ENCODE data around the gene CD320.

CD320 gene

GRCh38 chr19:8332976-8333766 is 25.0 kb upstream of the CD320 start:
- no peak overlapping the region for H3K4ac ChIP-seq (ENCODE audit: low read depth in 1 of 2, low read length in 2 of 2)
- H2BK120ac ChIP-seq (ENCODE audit: low read depth, low read length) = no peak overlapping the region
- H3K9me3 ChIP-seq (ENCODE audit: control insufficient read depth, low read length) = no peaks in the 10 kb centered on the region
- H2BK15ac ChIP-seq (ENCODE audit: low read depth, poor library complexity, severe bottlenecking) = no peak overlapping the region
- no peak for DNase-seq
- no peak overlapping the region for H3K27ac ChIP-seq (ENCODE audit: low read length, poor library complexity, severe bottlenecking)
- no peak overlapping the region for H4K91ac ChIP-seq (ENCODE audit: low read length)
- H3K18ac ChIP-seq (ENCODE audit: low read depth in 1 of 2, low read length in 2 of 2) = no peak overlapping the region
- 24% methylated on average over 52 of the region's 52 CpGs for WGBS
- H3K9ac ChIP-seq (ENCODE audit: low read length) = no peak overlapping the region
- no peak overlapping the region for H2BK5ac ChIP-seq (ENCODE audit: low read depth, low read length, poor library complexity, severe bottlenecking)
- no peak overlapping the region for H2AK5ac ChIP-seq (ENCODE audit: low read length, severe bottlenecking)
- H3K23ac ChIP-seq (ENCODE audit: low read length in 2 of 2) = no peak overlapping the region
- no peak overlapping the region for H3K4me3 ChIP-seq (ENCODE audit: insufficient read depth in 1 of 2, low read depth in 1 of 2, low read length in 2 of 2)
- H3K4me1 ChIP-seq (ENCODE audit: control insufficient read depth, insufficient read depth, low read depth, low read length) = peaks cover 26% of the 10 kb centered on the region
- H2BK12ac ChIP-seq (ENCODE audit: low read length in 2 of 2) = no peak overlapping the region
- H3K36me3 ChIP-seq (ENCODE audit: control insufficient read depth in 1 of 2, insufficient read depth in 2 of 2, low read depth in 1 of 2, low read length in 2 of 2) = no peaks in the 10 kb centered on the region
- no peaks in the 10 kb centered on the region for H3K79me1 ChIP-seq (replicated peaks; ENCODE audit: low read length, poor library complexity, severe bottlenecking)
- no peak overlapping the region for H4K8ac ChIP-seq (ENCODE audit: low read length)
- H3K27me3 ChIP-seq (ENCODE audit: control insufficient read depth in 1 of 2, insufficient read depth in 1 of 2, low read length in 2 of 2) = peaks cover 30 to 46% of the 10 kb centered on the region in 2 experiments
- no peak overlapping the region for H2AFZ ChIP-seq (ENCODE audit: low read depth, low read length)
- H3K4me2 ChIP-seq (ENCODE audit: low read length, poor library complexity, severe bottlenecking) = no peak overlapping the region
- no peak overlapping the region for H3K14ac ChIP-seq (ENCODE audit: low read length in 2 of 2)

DNA sequence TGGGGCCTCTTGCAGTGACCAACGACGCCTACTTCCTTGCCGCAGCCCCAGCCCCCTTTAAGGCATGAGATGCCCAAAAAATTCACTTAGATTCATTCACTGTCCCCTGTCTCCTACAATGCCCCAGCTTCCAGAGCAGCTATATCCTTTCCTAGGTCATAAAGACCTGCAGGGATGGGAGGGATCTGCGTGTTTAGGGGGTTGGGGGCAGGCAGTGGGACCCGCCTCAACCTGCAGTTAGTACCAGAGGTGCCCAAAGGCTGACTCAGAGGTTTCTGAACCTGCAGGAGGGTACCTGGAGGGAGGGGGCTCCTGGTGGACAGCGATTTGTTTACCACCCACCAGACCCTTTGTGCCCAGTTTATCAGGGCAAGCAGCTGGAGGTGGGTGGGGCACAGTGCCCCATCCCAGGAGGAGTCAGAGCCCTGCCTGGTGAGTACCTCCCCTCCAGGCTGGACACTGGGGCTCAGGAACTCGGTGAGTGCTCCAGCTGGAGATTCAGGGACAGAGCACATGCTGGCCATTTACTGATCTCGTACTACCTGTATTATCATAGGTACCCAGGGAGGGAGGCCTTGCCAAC is 23.2 kb upstream of the CD320 start:
- peaks cover 26% of the 10 kb centered on the region for H3K4me1 ChIP-seq (ENCODE audit: control insufficient read depth, insufficient read depth, low read depth, low read length)
- no peak overlapping the region for H3K18ac ChIP-seq (ENCODE audit: low read depth in 1 of 2, low read length in 2 of 2)
- no peak overlapping the region for H4K91ac ChIP-seq (ENCODE audit: low read length)
- H2AK5ac ChIP-seq (ENCODE audit: low read length, severe bottlenecking) = no peak overlapping the region
- H2BK5ac ChIP-seq (ENCODE audit: low read depth, low read length, poor library complexity, severe bottlenecking) = no peak overlapping the region
- no peak overlapping the region for H2BK12ac ChIP-seq (ENCODE audit: low read length in 2 of 2)
- no peak overlapping the region for H2AFZ ChIP-seq (ENCODE audit: low read depth, low read length)
- no peak overlapping the region for H4K8ac ChIP-seq (ENCODE audit: low read length)
- no peak for DNase-seq
- H3K27ac ChIP-seq (ENCODE audit: low read length, poor library complexity, severe bottlenecking) = no peak overlapping the region
- no peak overlapping the region for H3K23ac ChIP-seq (ENCODE audit: low read length in 2 of 2)
- no peaks in the 10 kb centered on the region for H3K79me1 ChIP-seq (replicated peaks; ENCODE audit: low read length, poor library complexity, severe bottlenecking)
- peaks cover 30 to 40% of the 10 kb centered on the region in 2 experiments for H3K27me3 ChIP-seq (ENCODE audit: control insufficient read depth in 1 of 2, insufficient read depth in 1 of 2, low read length in 2 of 2)
- no peak overlapping the region for H3K14ac ChIP-seq (ENCODE audit: low read length in 2 of 2)
- H3K4me3 ChIP-seq (ENCODE audit: insufficient read depth in 1 of 2, low read depth in 1 of 2, low read length in 2 of 2) = no peak overlapping the region
- H3K4ac ChIP-seq (ENCODE audit: low read depth in 1 of 2, low read length in 2 of 2) = no peak overlapping the region
- H2BK15ac ChIP-seq (ENCODE audit: low read depth, poor library complexity, severe bottlenecking) = no peak overlapping the region
- H3K9ac ChIP-seq (ENCODE audit: low read length) = no peak overlapping the region
- H3K36me3 ChIP-seq (ENCODE audit: control insufficient read depth in 1 of 2, insufficient read depth in 2 of 2, low read depth in 1 of 2, low read length in 2 of 2) = no peaks in the 10 kb centered on the region
- no peak overlapping the region for H3K4me2 ChIP-seq (ENCODE audit: low read length, poor library complexity, severe bottlenecking)
- peaks cover 6% of the 10 kb centered on the region for H3K9me3 ChIP-seq (ENCODE audit: control insufficient read depth, low read length)
- H2BK120ac ChIP-seq (ENCODE audit: low read depth, low read length) = no peak overlapping the region
- 82% methylated on average over 8 of the region's 8 CpGs for WGBS

DNA sequence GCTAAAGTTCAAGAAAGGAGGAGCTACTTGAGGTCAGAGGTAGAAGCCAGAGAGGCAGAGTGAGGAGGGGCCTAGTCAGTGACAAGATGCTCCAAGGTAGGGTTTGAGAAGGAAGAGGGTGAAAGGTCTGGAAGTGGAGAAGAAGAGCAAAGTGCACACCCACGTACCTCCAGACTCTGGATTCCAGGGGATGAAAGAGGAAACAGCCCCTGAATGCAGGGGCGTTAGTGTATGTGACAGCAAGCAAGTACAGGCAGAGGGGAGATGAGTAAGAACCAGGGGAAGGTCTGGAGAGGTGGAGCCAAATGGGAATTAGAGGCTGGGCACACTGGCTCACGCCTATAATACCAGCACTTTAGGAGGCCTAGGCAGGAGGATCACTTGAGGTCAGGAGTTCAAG is 21.8 kb upstream of the CD320 start:
- Histone ChIP-seq H3K14ac (ENCODE audit: low read length in 2 of 2) (no peak overlapping the region), H3K9ac (ENCODE audit: low read length) (no peak overlapping the region), H3K4me2 (ENCODE audit: low read length, poor library complexity, severe bottlenecking) (no peak overlapping the region), H3K27me3 (ENCODE audit: control insufficient read depth in 1 of 2, insufficient read depth in 1 of 2, low read length in 2 of 2) (peaks cover 24 to 32% of the 10 kb centered on the region in 2 experiments), H3K4me3 (ENCODE audit: insufficient read depth in 1 of 2, low read depth in 1 of 2, low read length in 2 of 2) (no peak overlapping the region), H3K18ac (ENCODE audit: low read depth in 1 of 2, low read length in 2 of 2) (no peak overlapping the region), H2BK15ac (ENCODE audit: low read depth, poor library complexity, severe bottlenecking) (no peak overlapping the region), H3K23ac (ENCODE audit: low read length in 2 of 2) (no peak overlapping the region), H2AFZ (ENCODE audit: low read depth, low read length) (no peak overlapping the region), H3K36me3 (ENCODE audit: control insufficient read depth in 1 of 2, insufficient read depth in 2 of 2, low read depth in 1 of 2, low read length in 2 of 2) (peaks cover 0 to under 1% of the 10 kb centered on the region in 2 experiments), H4K8ac (ENCODE audit: low read length) (no peak overlapping the region), H2BK120ac (ENCODE audit: low read depth, low read length) (no peak overlapping the region), H3K4me1 (ENCODE audit: control insufficient read depth, insufficient read depth, low read depth, low read length) (peaks cover 19% of the 10 kb centered on the region), H2AK5ac (ENCODE audit: low read length, severe bottlenecking) (no peak overlapping the region), H3K27ac (ENCODE audit: low read length, poor library complexity, severe bottlenecking) (no peak overlapping the region), H3K4ac (ENCODE audit: low read depth in 1 of 2, low read length in 2 of 2) (no peak overlapping the region), H2BK12ac (ENCODE audit: low read length in 2 of 2) (no peak overlapping the region), H3K9me3 (ENCODE audit: control insufficient read depth, low read length) (peaks cover 6% of the 10 kb centered on the region), H4K91ac (ENCODE audit: low read length) (no peak overlapping the region), H2BK5ac (ENCODE audit: low read depth, low read length, poor library complexity, severe bottlenecking) (no peak overlapping the region), H3K79me1 (replicated peaks; ENCODE audit: low read length, poor library complexity, severe bottlenecking) (no peaks in the 10 kb centered on the region)
- 72% methylated on average over 3 of the region's 3 CpGs for WGBS
- no peak for DNase-seq

DNA sequence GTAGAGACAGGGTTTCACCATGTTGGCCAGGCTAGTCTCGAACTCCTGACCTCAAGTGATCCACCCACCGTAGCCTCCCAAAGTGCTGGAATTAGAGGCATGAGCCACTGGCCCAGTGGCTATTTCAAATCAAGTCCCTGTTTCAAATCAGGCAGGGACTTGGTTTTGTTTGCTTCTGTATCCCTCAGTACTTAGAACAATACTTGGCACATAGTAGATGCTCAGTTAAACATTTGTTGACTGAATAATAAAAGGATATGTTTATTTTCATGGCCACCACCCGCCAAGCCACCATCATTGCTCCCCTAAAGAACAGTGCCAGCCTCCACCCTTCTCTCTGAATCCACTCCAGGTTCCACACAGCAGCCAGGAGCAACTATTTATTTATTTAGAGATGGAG is 17.3 kb upstream of the CD320 start:
- H3K4ac ChIP-seq (ENCODE audit: low read depth in 1 of 2, low read length in 2 of 2) = no peak overlapping the region
- no peak overlapping the region for H2BK15ac ChIP-seq (ENCODE audit: low read depth, poor library complexity, severe bottlenecking)
- H2BK12ac ChIP-seq (ENCODE audit: low read length in 2 of 2) = no peak overlapping the region
- H3K4me3 ChIP-seq (ENCODE audit: insufficient read depth in 1 of 2, low read depth in 1 of 2, low read length in 2 of 2) = no peak overlapping the region
- H3K9me3 ChIP-seq (ENCODE audit: control insufficient read depth, low read length) = peaks cover 6% of the 10 kb centered on the region
- H3K23ac ChIP-seq (ENCODE audit: low read length in 2 of 2) = no peak overlapping the region
- H3K18ac ChIP-seq (ENCODE audit: low read depth in 1 of 2, low read length in 2 of 2) = no peak overlapping the region
- no peak overlapping the region for H3K9ac ChIP-seq (ENCODE audit: low read length)
- no peak for DNase-seq
- H4K8ac ChIP-seq (ENCODE audit: low read length) = no peak overlapping the region
- H3K79me1 ChIP-seq (replicated peaks; ENCODE audit: low read length, poor library complexity, severe bottlenecking) = peaks cover 2% of the 10 kb centered on the region
- H4K91ac ChIP-seq (ENCODE audit: low read length) = no peak overlapping the region
- peaks cover 16% of the 10 kb centered on the region for H3K4me1 ChIP-seq (ENCODE audit: control insufficient read depth, insufficient read depth, low read depth, low read length)
- H3K4me2 ChIP-seq (ENCODE audit: low read length, poor library complexity, severe bottlenecking) = no peak overlapping the region
- H3K27ac ChIP-seq (ENCODE audit: low read length, poor library complexity, severe bottlenecking) = no peak overlapping the region
- no peak overlapping the region for H3K14ac ChIP-seq (ENCODE audit: low read length in 2 of 2)
- H2BK120ac ChIP-seq (ENCODE audit: low read depth, low read length) = no peak overlapping the region
- peaks cover 21 to 22% of the 10 kb centered on the region in 2 experiments for H3K36me3 ChIP-seq (ENCODE audit: control insufficient read depth in 1 of 2, insufficient read depth in 2 of 2, low read depth in 1 of 2, low read length in 2 of 2)
- 100% methylated on average over 3 of the region's 3 CpGs for WGBS
- no peak overlapping the region for H2BK5ac ChIP-seq (ENCODE audit: low read depth, low read length, poor library complexity, severe bottlenecking)
- no peak overlapping the region for H2AFZ ChIP-seq (ENCODE audit: low read depth, low read length)
- peaks cover 0 to 9% of the 10 kb centered on the region in 2 experiments for H3K27me3 ChIP-seq (ENCODE audit: control insufficient read depth in 1 of 2, insufficient read depth in 1 of 2, low read length in 2 of 2)
- no peak overlapping the region for H2AK5ac ChIP-seq (ENCODE audit: low read length, severe bottlenecking)
